HG03521 (cell line): ENCODE data around the gene GANAB.
A peak's percentile ranks its signal among the peaks of the same experiment; 100 is the strongest.
"Not testable (repeated sequence)": the region's sequence is repeated elsewhere in the genome, so short reads cannot be mapped to it uniquely, and the experiment has no call there.

ENCODE experiments used
- ATAC-seq: cut with Tn5 transposase; IDR thresholded peaks from one replicate; pipeline ENCODE4 v1.9.1; 2021; ENCODE audit warnings: mild to moderate bottlenecking, moderate library complexity; ENCODE audit not compliant: unreplicated experiment

GANAB gene

GRCh38 chr11:62645946-62646824 is at the start of gene GANAB:
TSS of gene GANAB (minus strand) at chr11:62646613. CDS start at chr11:62646599, 14 bp downstream.
- ATAC-seq = peak; percentile 95

GRCh38 chr11:62694455-62695167 is 48.2 kb upstream of the GANAB start:
- ATAC-seq = no peak

GRCh38 chr11:62693624-62694023 is 47.2 kb upstream of the GANAB start:
- not testable (repeated sequence) for ATAC-seq

GRCh38 chr11:62689421-62690183 is 43.2 kb upstream of the GANAB start, which contains the start of gene LRRN4CL:
TSS of gene LRRN4CL (minus strand) at chr11:62689530. CDS start at chr11:62688508, 1,022 bp downstream.
- ATAC-seq = no peak

- ATAC-seq = no peak
Measured at GRCh38 chr11:62688491-62688890, 42.1 kb upstream of the GANAB start.

GRCh38 chr11:62687508-62688396 is 41.3 kb upstream of the GANAB start:
- no peak for ATAC-seq

- no peak for ATAC-seq
Measured at GRCh38 chr11:62682518-62682917, 36.1 kb upstream of the GANAB start.

- no peak for ATAC-seq
Measured at GRCh38 chr11:62680825-62681240, 34.4 kb upstream of the GANAB start.

GRCh38 chr11:62678770-62679696 is 32.6 kb upstream of the GANAB start, which contains the start of gene UBXN1:
TSS of gene UBXN1 (minus strand) at chr11:62679073. CDS start at chr11:62678923, 150 bp downstream.
- ATAC-seq = peak; percentile 72

- no peak for ATAC-seq
Measured at GRCh38 chr11:62678433-62678769, 32.0 kb upstream of the GANAB start.

GRCh38 chr11:62677714-62678113 is 31.3 kb upstream of the GANAB start:
- ATAC-seq = no peak

- no peak for ATAC-seq
Measured at GRCh38 chr11:62677156-62677555, 30.7 kb upstream of the GANAB start.

- no peak for ATAC-seq
Measured at GRCh38 chr11:62676698-62677097, 30.3 kb upstream of the GANAB start.

GRCh38 chr11:62675415-62675814 is 29.0 kb upstream of the GANAB start:
- not testable (repeated sequence) for ATAC-seq

GRCh38 chr11:62673196-62673525 is 26.7 kb upstream of the GANAB start:
- no peak for ATAC-seq

GRCh38 chr11:62671608-62672389 is 25.4 kb upstream of the GANAB start, which contains the start of the genes LBHD1 and UQCC3:
TSS of gene LBHD1 (minus strand) at chr11:62672267. CDS start at chr11:62670031, 2,236 bp downstream.
TSS of gene UQCC3 (plus strand) at chr11:62671673. CDS start at chr11:62671746, 73 bp downstream.
- ATAC-seq = peak; percentile 38

- peak; percentile 23 for ATAC-seq
Measured at GRCh38 chr11:62671236-62671607, 24.8 kb upstream of the GANAB start.
